Measurements from ENCODE around the gene IL18RAP.

Gene IL18RAP

DNA sequence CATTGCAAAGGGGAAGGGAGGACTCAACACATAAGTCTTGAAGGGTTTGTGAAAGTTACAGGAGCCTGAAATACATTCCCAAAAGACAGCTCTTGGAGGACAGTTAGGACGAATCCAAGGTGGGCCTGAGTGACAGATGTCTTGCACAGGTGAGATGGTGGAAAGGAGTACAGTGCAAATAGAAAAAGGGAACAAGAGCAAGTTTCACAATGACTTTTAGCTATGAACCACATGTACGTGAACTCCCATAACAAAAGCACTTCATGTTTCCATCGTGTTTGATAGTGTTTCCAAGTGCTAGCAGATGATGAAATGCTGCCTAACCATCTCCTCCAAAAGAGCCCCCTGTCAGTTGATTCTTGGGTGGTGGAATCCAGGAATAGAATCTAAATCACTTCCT, 1.8 kb downstream of the IL18RAP start:
- TF ChIP-seq, protein P1, sequence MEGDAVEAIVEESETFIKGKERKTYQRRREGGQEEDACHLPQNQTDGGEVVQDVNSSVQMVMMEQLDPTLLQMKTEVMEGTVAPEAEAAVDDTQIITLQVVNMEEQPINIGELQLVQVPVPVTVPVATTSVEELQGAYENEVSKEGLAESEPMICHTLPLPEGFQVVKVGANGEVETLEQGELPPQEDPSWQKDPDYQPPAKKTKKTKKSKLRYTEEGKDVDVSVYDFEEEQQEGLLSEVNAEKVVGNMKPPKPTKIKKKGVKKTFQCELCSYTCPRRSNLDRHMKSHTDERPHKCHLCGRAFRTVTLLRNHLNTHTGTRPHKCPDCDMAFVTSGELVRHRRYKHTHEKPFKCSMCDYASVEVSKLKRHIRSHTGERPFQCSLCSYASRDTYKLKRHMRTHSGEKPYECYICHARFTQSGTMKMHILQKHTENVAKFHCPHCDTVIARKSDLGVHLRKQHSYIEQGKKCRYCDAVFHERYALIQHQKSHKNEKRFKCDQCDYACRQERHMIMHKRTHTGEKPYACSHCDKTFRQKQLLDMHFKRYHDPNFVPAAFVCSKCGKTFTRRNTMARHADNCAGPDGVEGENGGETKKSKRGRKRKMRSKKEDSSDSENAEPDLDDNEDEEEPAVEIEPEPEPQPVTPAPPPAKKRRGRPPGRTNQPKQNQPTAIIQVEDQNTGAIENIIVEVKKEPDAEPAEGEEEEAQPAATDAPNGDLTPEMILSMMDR (IDR thresholded peaks at IDR 0.05; ENCODE audit: unreplicated experiment in 3 of 3) = no peak
- no peaks in the 10 kb centered on the region for H3K4me1 Mint-ChIP-seq
- H3K9me3 Mint-ChIP-seq = no peaks in the 10 kb centered on the region
- H3K27me3 Mint-ChIP-seq (ENCODE audit: low read depth) = peaks cover 11% of the 10 kb centered on the region
- no peak overlapping the region for H3K4me3 Mint-ChIP-seq
- no peaks in the 10 kb centered on the region for H3K36me3 Mint-ChIP-seq (ENCODE audit: low read depth)
- no peak overlapping the region for H3K27ac Mint-ChIP-seq

DNA sequence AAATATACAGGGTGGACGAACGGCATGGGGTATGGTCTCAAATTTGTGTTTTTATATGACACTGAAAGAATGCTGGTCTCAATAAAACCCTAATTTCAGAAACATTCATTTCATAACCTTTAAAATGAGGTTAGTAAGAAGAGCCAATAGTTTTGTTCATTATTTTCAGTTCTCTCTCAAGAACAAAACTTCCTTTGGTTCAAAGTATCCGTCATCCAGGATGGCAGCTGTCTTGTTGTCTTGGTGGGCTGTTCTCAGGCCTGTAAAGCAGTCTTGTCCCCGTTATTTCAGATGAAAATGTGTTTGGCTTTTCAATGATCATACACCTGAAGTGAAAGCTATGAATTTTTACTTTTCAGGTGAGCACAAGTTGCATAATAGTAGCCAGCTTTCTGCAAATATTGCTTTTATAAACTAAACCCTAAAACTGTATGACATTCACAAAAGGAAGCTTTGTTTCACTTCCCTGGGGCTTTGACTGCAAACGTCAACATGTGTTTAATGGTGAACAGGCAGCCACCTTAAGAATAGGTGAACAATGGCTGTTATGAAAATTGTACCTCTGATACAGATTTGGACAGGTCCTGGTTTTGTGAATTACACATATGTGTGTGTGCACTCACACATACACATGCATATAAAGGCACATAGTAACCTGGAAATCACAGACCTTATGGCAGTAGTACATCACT, 2.6 kb downstream of the IL18RAP start:
- Mint-ChIP-seq H3K36me3 (ENCODE audit: low read depth) (no peaks in the 10 kb centered on the region), H3K27ac (no peak overlapping the region), H3K4me1 (no peaks in the 10 kb centered on the region), H3K27me3 (ENCODE audit: low read depth) (peaks cover 11% of the 10 kb centered on the region), H3K9me3 (no peaks in the 10 kb centered on the region), H3K4me3 (no peak overlapping the region)
- TF ChIP-seq, protein P1 (IDR thresholded peaks at IDR 0.05; ENCODE audit: unreplicated experiment in 3 of 3) = no peak

DNA sequence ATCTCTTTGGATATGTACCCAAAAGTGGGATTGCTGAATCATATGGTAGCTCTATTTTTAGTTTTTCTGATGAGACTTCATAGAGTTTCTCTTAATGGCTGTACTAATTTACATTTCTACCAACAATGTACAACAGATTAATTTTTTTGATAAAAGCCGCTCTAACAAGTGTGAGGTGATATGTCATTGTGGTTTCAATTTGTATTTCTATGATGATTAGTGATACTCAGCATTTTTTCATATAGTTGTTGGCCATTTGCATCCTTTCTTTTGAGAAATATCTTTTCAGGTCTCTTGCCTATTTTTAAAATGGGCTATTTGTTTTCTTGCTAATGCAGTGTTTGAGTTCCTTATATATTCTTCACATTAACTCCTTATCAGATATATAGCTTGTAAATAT, 4.3 kb downstream of the IL18RAP start:
- H3K27ac Mint-ChIP-seq = no peak overlapping the region
- H3K4me1 Mint-ChIP-seq = no peaks in the 10 kb centered on the region
- H3K36me3 Mint-ChIP-seq (ENCODE audit: low read depth) = no peaks in the 10 kb centered on the region
- TF ChIP-seq, protein P1 (IDR thresholded peaks at IDR 0.05; ENCODE audit: unreplicated experiment in 3 of 3) = no peak
- peaks cover 5% of the 10 kb centered on the region for H3K27me3 Mint-ChIP-seq (ENCODE audit: low read depth)
- H3K4me3 Mint-ChIP-seq = no peak overlapping the region
- H3K9me3 Mint-ChIP-seq = no peaks in the 10 kb centered on the region

DNA sequence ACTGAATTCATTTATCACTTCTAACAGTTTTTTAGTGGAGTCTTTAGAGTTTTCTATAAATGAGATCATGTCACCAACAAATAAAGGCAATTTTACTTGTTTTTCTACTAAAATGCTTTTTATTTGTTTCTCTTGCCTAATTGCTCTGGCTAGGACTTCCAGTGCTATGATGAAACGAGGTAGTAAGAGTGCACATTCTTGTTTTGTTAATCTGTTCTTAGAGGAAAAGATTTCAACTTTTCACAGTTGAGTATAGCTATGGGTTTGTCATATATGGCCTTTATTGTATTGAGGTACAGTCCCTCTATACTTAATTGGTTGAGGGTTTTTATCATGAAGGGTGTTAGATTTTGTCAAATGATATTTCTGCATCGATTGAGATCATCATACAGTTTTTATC, 5.6 kb downstream of the IL18RAP start:
- Mint-ChIP-seq H3K27me3 (ENCODE audit: low read depth) (peaks cover 3% of the 10 kb centered on the region), H3K27ac (no peak overlapping the region), H3K4me3 (no peak overlapping the region), H3K36me3 (ENCODE audit: low read depth) (no peaks in the 10 kb centered on the region), H3K9me3 (no peaks in the 10 kb centered on the region), H3K4me1 (no peaks in the 10 kb centered on the region)
- TF ChIP-seq, protein P1 (IDR thresholded peaks at IDR 0.05; ENCODE audit: unreplicated experiment in 3 of 3) = no peak

DNA sequence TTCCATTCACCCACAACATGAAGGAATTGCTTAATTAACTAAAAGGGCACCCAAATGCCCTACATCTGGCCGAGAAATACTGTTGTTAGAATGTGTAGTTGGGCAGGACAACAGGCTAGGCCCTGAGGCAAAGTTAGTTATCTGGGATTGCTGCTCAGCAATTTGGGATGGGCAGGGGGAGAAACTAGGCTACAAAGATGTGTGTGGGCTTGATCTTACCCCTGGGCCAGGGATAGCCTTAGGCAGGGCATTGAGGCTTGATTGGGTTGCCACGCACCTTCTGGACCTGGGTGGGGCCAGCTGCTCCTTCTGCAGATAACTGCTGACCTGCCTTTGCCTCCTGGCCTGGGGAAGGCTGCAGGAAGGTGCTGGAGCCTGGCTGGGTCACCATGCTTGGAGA, 9.4 kb downstream of the IL18RAP start:
- Mint-ChIP-seq H3K9me3 (no peaks in the 10 kb centered on the region), H3K36me3 (ENCODE audit: low read depth) (no peaks in the 10 kb centered on the region), H3K27me3 (ENCODE audit: low read depth) (no peaks in the 10 kb centered on the region), H3K27ac (no peak overlapping the region), H3K4me3 (no peak overlapping the region), H3K4me1 (no peaks in the 10 kb centered on the region)
- TF ChIP-seq, protein P1 (IDR thresholded peaks at IDR 0.05; ENCODE audit: unreplicated experiment in 3 of 3) = no peak

DNA sequence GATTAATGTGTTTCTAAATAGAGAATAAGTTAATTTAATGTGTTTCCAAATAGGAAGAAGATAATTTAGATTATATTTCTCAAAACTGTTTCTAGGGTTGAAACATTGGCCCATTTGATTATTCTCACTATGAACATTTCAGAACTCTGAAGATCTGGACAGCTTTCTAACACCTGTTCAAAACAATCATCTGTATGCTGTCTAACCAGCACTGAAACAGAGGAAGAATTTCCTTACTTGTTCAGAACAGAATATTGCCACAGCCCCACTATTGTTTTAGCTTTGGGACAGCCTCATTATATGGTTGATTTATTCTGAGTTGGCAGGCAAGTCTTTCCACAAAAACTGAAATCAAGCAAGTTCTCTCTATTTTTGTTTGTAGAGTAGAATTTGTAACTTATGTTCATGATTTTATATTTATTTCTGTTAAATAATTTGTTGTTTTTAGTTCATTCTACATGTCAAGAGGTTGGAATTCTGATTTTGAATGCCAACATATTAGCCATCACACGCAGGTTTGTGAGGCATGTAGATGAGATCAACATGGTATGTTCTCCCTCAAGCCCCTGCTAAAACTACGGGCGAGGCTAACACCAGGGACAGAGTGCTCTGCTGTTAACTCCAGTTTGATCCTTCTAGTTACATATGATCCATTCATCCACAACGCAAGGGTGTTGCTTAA, 11.2 kb downstream of the IL18RAP start:
- TF ChIP-seq, protein P1 (IDR thresholded peaks at IDR 0.05; ENCODE audit: unreplicated experiment in 3 of 3) = no peak
- Mint-ChIP-seq H3K27ac (no peak overlapping the region), H3K4me1 (no peaks in the 10 kb centered on the region), H3K4me3 (no peak overlapping the region), H3K9me3 (no peaks in the 10 kb centered on the region), H3K27me3 (ENCODE audit: low read depth) (no peaks in the 10 kb centered on the region), H3K36me3 (ENCODE audit: low read depth) (no peaks in the 10 kb centered on the region)
